DOHH2 (cell line): Measurements from ENCODE around the gene PLA2G6.

Experiments used
- CTCF ChIP-seq: fragments of 200-600 bp; sonication (generic); IDR thresholded peaks from one replicate; pipeline ENCODE4 v1.5.1; 2014; ENCODE audit warnings: antibody characterized with exemption, mild to moderate bottlenecking, low read depth, low read length; ENCODE audit not compliant: poor library complexity, severe bottlenecking
- EZH2phosphoT487 ChIP-seq: fragments of 200-600 bp; sonication (generic); IDR thresholded peaks from 2 replicates; pipeline ENCODE4 v1.6.1; 2017; ENCODE audit warnings: borderline replicate concordance, mild to moderate bottlenecking, antibody characterized with exemption, low read length, moderate library complexity, mixed read lengths

DNA sequence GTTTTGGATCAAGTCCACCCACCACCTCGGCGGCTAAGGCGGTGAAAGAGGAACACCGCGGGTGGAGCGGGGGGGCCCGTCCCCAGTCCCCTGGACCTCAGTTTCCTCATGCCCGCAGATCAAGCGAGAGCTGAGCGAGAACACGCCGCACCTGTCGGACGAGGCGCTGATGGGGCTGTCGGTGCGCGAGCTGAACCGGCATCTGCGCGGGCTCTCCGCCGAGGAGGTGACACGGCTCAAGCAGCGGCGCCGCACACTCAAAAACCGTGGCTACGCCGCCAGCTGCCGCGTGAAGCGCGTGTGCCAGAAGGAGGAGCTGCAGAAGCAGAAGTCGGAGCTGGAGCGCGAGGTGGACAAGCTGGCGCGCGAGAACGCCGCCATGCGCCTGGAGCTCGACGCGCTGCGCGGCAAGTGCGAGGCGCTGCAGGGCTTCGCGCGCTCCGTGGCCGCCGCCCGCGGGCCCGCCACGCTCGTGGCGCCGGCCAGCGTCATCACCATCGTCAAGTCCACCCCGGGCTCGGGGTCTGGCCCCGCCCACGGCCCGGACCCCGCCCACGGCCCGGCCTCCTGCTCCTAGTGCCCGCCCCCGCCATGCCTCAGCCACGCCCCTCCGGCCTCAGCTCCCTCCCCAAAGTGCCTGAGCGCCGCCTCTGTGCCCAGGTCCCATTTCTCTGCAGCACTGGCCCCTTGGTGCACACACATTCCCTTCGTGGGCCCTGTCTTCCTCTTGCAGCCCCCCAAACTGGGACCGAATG is 32.8 kb upstream of the PLA2G6 start:
- no peak for TF ChIP-seq CTCF
- no peak for TF ChIP-seq EZH2phosphoT487
